Uterus (tissue), 2 donors: Measurements from ENCODE around the gene ADRA2C.

ENCODE experiments used
- POLR2A ChIP-seq, 2 donors: fragments of 450-650 bp; IDR thresholded peaks; one replicate each; pipeline ENCODE4 v1.6.1; 2016; ENCODE audit warnings: antibody characterized with exemption in 2 of 2, mild to moderate bottlenecking in 1 of 2, moderate library complexity in 1 of 2
- TF ChIP-seq, protein P1 (sequence below), 4 experiments: fragments of 200-600 bp in 2 of 4; fragments of 450-650 bp in 2 of 4; sonication (generic) in 2 of 4; IDR thresholded peaks; one replicate each; pipeline ENCODE4 v1.5.1; 2016 to 2019; ENCODE audit warnings: antibody characterized with exemption in 4 of 4, mild to moderate bottlenecking in 2 of 4, moderate library complexity in 1 of 4

DNA sequence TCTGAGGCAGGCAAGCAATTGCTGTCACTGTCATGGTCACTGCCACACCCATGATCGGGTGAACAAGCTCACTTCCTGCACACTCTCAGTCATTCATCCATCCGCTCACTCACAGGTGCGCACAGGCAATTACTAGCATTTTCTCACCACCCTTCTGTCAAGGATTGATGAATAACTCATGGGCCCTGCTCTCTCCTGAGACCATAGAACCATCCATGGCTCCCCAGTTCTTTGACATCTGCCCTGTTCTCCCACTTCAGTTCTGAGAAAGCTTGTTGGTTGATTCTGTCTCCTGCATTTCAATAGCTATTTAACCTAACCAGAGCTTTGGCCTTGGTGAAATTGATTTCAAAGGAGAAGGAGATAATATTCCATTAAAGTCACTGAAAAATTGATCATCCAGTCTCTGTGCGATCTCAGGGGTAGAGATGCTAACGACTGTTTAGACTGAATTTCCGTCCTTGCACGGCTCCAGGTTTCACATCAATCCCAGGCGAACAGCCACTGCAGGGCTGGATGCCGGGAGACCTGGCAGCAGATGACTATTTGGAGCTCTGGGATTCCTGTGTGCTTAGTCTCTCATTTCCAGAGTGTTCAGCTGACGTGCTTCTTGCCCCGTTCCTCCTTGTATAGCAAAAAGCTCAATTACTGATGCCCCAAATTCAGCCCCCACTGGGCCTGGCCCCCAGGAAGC is 36.9 kb upstream of the ADRA2C start:
- TF ChIP-seq, protein P1, sequence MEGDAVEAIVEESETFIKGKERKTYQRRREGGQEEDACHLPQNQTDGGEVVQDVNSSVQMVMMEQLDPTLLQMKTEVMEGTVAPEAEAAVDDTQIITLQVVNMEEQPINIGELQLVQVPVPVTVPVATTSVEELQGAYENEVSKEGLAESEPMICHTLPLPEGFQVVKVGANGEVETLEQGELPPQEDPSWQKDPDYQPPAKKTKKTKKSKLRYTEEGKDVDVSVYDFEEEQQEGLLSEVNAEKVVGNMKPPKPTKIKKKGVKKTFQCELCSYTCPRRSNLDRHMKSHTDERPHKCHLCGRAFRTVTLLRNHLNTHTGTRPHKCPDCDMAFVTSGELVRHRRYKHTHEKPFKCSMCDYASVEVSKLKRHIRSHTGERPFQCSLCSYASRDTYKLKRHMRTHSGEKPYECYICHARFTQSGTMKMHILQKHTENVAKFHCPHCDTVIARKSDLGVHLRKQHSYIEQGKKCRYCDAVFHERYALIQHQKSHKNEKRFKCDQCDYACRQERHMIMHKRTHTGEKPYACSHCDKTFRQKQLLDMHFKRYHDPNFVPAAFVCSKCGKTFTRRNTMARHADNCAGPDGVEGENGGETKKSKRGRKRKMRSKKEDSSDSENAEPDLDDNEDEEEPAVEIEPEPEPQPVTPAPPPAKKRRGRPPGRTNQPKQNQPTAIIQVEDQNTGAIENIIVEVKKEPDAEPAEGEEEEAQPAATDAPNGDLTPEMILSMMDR (IDR thresholded peaks at IDR 0.05), result no peak
- no peak for TF ChIP-seq POLR2A (IDR thresholded peaks at IDR 0.05)
